ENCODE measurements around the gene DSTYK.

DSTYK gene

GRCh38 chr1:205214756-205215155 lies 3.3 kb upstream of the DSTYK start:
- no peaks in the 10 kb centered on the region for H3K9me3 ChIP-seq (ENCODE audit: control insufficient read depth, low read length)
- H3K4me1 ChIP-seq = peaks cover 2% of the 10 kb centered on the region
- H3K27me3 ChIP-seq (ENCODE audit: control insufficient read depth, insufficient read depth, low read length) = no peaks in the 10 kb centered on the region
- H3K4me2 ChIP-seq (ENCODE audit: low read length) = no peak overlapping the region
- H3K4me3 ChIP-seq (ENCODE audit: low read depth, low read length) = no peak overlapping the region
- no peak overlapping the region for H3K9ac ChIP-seq
- no peak overlapping the region for H3K27ac ChIP-seq
- H3K36me3 ChIP-seq (ENCODE audit: control insufficient read depth, insufficient read depth, low read length) = no peaks in the 10 kb centered on the region
- no peak overlapping the region for H2AFZ ChIP-seq
- H3K79me2 ChIP-seq = peaks cover 10% of the 10 kb centered on the region
- no peak for TF ChIP-seq CTCF (IDR thresholded peaks at IDR 0.05)

GRCh38 chr1:205211839-205212536 lies 486 bp upstream of the DSTYK start:
- no peaks in the 10 kb centered on the region for H3K36me3 ChIP-seq (ENCODE audit: control insufficient read depth, insufficient read depth, low read length)
- H3K79me2 ChIP-seq = peaks cover 21% of the 10 kb centered on the region
- TF ChIP-seq CTCF (IDR thresholded peaks at IDR 0.05) = no peak
- H3K4me2 ChIP-seq (ENCODE audit: low read length) = peak overlapping the region; percentile 66
- H3K27me3 ChIP-seq (ENCODE audit: control insufficient read depth, insufficient read depth, low read length) = no peaks in the 10 kb centered on the region
- H3K9me3 ChIP-seq (ENCODE audit: control insufficient read depth, low read length) = no peaks in the 10 kb centered on the region
- peak overlapping the region; percentile 97 for H2AFZ ChIP-seq
- H3K9ac ChIP-seq = no peak overlapping the region
- peak overlapping the region; percentile 90 for H3K27ac ChIP-seq
- H3K4me3 ChIP-seq (ENCODE audit: low read depth, low read length) = peak overlapping the region; percentile 67
- peaks cover 2% of the 10 kb centered on the region for H3K4me1 ChIP-seq

GRCh38 chr1:205210756-205211168 lies 740 bp downstream of the DSTYK start:
- H3K79me2 ChIP-seq = peaks cover 25% of the 10 kb centered on the region
- H3K4me1 ChIP-seq = peaks cover 2% of the 10 kb centered on the region
- H3K36me3 ChIP-seq (ENCODE audit: control insufficient read depth, insufficient read depth, low read length) = no peaks in the 10 kb centered on the region
- peak overlapping the region; percentile 67 for H3K4me3 ChIP-seq (ENCODE audit: low read depth, low read length)
- H3K9ac ChIP-seq = peak overlapping the region; percentile 53
- no peak for TF ChIP-seq CTCF (IDR thresholded peaks at IDR 0.05)
- no peaks in the 10 kb centered on the region for H3K9me3 ChIP-seq (ENCODE audit: control insufficient read depth, low read length)
- peak overlapping the region; percentile 90 for H3K27ac ChIP-seq
- H3K27me3 ChIP-seq (ENCODE audit: control insufficient read depth, insufficient read depth, low read length) = no peaks in the 10 kb centered on the region
- peak overlapping the region; percentile 97 for H2AFZ ChIP-seq
- peak overlapping the region; percentile 66 for H3K4me2 ChIP-seq (ENCODE audit: low read length)

DNA sequence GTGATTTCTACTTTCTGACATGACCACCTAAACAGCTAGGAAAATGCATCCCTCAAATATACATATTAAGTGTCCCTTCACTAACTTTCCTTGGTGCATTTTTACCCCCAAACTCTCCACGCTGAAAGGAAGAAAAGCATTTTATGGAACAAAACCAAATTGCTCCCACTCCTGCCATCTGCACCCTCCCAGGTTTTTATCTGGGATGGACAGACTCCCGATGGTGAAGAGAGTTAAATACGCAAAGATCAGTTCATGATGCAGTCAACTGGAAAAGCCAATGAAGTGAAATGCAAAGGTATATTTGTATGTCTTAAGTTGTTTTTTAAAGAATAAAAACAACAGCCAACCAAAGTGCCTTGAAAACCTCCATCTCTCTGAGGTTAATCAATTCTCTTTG lies 2.7 kb downstream of the DSTYK start:
- TF ChIP-seq CTCF (IDR thresholded peaks at IDR 0.05) = no peak
- no peaks in the 10 kb centered on the region for H3K9me3 ChIP-seq (ENCODE audit: control insufficient read depth, low read length)
- H3K9ac ChIP-seq = no peak overlapping the region
- H3K27me3 ChIP-seq (ENCODE audit: control insufficient read depth, insufficient read depth, low read length) = no peaks in the 10 kb centered on the region
- no peak overlapping the region for H3K4me2 ChIP-seq (ENCODE audit: low read length)
- no peak overlapping the region for H3K27ac ChIP-seq
- H3K79me2 ChIP-seq = peaks cover 25% of the 10 kb centered on the region
- H3K36me3 ChIP-seq (ENCODE audit: control insufficient read depth, insufficient read depth, low read length) = no peaks in the 10 kb centered on the region
- no peak overlapping the region for H3K4me3 ChIP-seq (ENCODE audit: low read depth, low read length)
- H2AFZ ChIP-seq = no peak overlapping the region
- peaks cover 2% of the 10 kb centered on the region for H3K4me1 ChIP-seq

GRCh38 chr1:205205055-205205454 lies 6.4 kb downstream of the DSTYK start:
- H3K9ac ChIP-seq = no peak overlapping the region
- H3K27ac ChIP-seq = no peak overlapping the region
- TF ChIP-seq CTCF (IDR thresholded peaks at IDR 0.05) = no peak

More at GRCh38 chr1:205205055-205205454, 6.4 kb downstream of the DSTYK start:
- Histone ChIP-seq H3K4me3 (ENCODE audit: low read depth, low read length) (no peak overlapping the region), H3K4me1 (peaks cover 1% of the 10 kb centered on the region), H3K9me3 (ENCODE audit: control insufficient read depth, low read length) (no peaks in the 10 kb centered on the region), H3K79me2 (peaks cover 16% of the 10 kb centered on the region), H3K4me2 (ENCODE audit: low read length) (no peak overlapping the region), H2AFZ (no peak overlapping the region), H3K27me3 (ENCODE audit: control insufficient read depth, insufficient read depth, low read length) (no peaks in the 10 kb centered on the region), H3K36me3 (ENCODE audit: control insufficient read depth, insufficient read depth, low read length) (no peaks in the 10 kb centered on the region)

Data from parathyroid adenoma (tissue), 2 donors.